ENCODE results near the gene ACACA. TPM values are rescaled to one million over a fixed set of nuclear protein-coding genes. Genes with fewer than 3 reads are reported as not detected.

Gene ACACA
- total RNA-seq, 1 donor from 2014 or later = 110 TPM

DNA sequence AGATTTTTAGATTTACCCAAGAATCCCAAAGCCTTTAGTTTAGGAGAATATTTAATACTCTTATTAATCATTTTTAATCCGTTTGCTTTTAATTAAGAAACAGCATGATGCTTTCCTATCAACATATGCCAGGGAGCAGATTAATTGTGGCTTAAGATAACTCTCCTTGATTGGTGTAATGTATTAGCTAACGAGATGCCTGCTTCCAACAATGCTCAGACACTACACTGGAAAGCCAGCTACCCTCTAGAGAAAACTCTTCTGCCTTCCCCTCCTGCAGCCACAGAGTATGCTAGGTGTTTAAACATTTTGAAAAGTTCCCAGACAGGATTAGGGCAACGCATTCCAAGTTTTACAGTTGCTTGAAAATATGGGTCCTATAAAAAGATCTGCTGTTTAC lies 315.7 kb downstream of the ACACA start:
- intact Hi-C loops (cut with DNase I) = no loop called here
- Histone ChIP-seq H3K9me3 (no peaks in the 10 kb centered on the region), H3K27ac (no peak overlapping the region), H3K4me3 (no peak overlapping the region), H3K36me3 (peaks cover 64% of the 10 kb centered on the region), H3K4me1 (no peaks in the 10 kb centered on the region), H3K27me3 (no peaks in the 10 kb centered on the region)
- ATAC-seq = no peak
- TF ChIP-seq, protein P1, sequence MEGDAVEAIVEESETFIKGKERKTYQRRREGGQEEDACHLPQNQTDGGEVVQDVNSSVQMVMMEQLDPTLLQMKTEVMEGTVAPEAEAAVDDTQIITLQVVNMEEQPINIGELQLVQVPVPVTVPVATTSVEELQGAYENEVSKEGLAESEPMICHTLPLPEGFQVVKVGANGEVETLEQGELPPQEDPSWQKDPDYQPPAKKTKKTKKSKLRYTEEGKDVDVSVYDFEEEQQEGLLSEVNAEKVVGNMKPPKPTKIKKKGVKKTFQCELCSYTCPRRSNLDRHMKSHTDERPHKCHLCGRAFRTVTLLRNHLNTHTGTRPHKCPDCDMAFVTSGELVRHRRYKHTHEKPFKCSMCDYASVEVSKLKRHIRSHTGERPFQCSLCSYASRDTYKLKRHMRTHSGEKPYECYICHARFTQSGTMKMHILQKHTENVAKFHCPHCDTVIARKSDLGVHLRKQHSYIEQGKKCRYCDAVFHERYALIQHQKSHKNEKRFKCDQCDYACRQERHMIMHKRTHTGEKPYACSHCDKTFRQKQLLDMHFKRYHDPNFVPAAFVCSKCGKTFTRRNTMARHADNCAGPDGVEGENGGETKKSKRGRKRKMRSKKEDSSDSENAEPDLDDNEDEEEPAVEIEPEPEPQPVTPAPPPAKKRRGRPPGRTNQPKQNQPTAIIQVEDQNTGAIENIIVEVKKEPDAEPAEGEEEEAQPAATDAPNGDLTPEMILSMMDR (IDR thresholded peaks at IDR 0.05) = no peak
- DNase-seq = no peak

DNA sequence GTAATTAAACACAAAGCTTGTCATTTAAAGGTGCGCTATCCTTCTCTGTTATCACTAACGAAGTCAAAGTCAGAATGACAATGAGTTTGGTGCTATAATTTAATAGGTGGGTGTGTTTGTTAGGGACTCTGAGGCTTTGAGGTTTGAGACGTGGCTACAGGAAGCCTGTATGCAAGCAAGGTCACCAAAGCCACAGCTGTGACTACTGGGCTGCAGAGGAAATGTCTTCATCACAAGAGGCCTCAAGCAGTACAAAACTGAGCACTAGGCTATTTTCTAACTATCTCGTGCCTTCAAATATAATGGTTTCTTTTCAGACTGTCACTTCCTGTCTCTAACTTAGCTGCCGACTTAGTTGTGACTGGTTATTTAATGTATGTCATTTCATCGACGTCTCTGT lies 316.7 kb downstream of the ACACA start:
- ATAC-seq (peak; percentile 68), DNase-seq (no peak)
- no peaks in the 10 kb centered on the region for H3K9me3 ChIP-seq
- peaks cover 59% of the 10 kb centered on the region for H3K36me3 ChIP-seq
- intact Hi-C loops (cut with DNase I) = no loop called here
- H3K27me3 ChIP-seq = no peaks in the 10 kb centered on the region
- TF ChIP-seq, protein P1 (IDR thresholded peaks at IDR 0.05) = no peak
- H3K4me3 ChIP-seq = no peak overlapping the region
- H3K27ac ChIP-seq = peak overlapping the region; percentile 25
- H3K4me1 ChIP-seq = no peaks in the 10 kb centered on the region

DNA sequence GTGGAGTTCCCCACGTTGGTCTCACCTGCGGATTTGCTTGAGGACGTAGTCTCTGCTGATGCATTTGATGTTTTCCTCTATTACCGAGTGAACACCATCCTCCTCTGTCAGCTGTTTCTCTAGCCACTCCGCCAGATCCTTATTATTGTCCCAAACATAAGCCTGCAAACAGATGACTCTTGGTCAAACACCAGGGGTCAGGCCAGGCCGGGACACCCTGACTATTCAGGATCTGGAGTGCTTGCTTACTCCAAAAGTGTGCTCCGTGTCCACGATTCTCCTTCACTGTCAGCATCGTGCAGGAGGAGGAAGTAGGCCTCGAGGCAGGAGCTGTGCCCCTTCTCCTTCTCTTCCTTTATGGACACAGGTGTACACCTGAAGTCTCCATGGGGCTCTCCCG lies 317.7 kb downstream of the ACACA start:
- Histone ChIP-seq H3K4me3 (no peak overlapping the region), H3K27ac (no peak overlapping the region), H3K36me3 (peaks cover 54% of the 10 kb centered on the region), H3K27me3 (no peaks in the 10 kb centered on the region), H3K4me1 (no peaks in the 10 kb centered on the region), H3K9me3 (no peaks in the 10 kb centered on the region)
- no peak for DNase-seq
- TF ChIP-seq, protein P1 (IDR thresholded peaks at IDR 0.05) = no peak
- ATAC-seq = no peak
- intact Hi-C loops (cut with DNase I) = no loop called here

DNA sequence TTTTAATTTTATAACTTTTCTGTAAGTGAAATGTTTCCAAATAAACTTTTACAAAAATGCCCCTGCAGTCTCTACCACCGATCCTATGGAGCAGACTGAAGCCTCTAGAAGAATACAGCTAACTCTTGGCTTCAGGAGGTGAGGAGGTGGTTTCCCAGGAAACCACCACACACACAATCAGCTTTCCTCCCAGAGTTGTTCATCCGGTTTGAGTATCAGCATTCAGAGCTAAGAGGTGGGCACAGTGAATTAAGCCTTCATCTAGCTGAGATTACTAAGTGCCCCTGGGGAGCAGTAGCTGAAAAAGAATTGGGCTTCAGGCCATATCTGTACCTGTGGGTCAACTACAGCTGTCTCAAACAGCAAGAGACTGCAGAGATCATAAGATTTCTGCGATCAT lies 318.2 kb downstream of the ACACA start:
- TF ChIP-seq, protein P1 (IDR thresholded peaks at IDR 0.05) = no peak

DNA sequence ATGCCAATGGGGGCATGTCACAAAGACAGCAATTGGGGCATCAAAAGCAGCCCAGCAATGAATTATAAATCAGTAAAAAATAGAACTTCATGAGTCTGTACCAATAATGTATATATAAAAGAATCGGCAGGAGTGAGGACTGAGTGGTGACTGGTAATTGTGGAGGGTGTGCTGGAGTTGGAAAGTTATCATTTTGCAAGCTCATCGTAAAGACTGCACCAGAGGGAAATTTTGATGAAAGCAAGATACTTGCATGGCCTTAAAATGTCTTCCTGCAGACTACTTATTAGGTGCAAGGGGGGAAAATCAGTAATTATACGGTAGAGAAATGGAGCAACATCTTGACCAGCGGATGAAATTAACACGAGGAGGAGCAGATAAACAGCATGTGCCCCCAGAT lies 319.0 kb downstream of the ACACA start:
- DNase-seq (no peak), ATAC-seq (no peak)
- TF ChIP-seq, protein P1 (IDR thresholded peaks at IDR 0.05) = no peak
- Histone ChIP-seq H3K4me3 (no peak overlapping the region), H3K27me3 (no peaks in the 10 kb centered on the region), H3K36me3 (peaks cover 43% of the 10 kb centered on the region), H3K27ac (no peak overlapping the region), H3K9me3 (no peaks in the 10 kb centered on the region), H3K4me1 (no peaks in the 10 kb centered on the region)
- intact Hi-C loops (cut with DNase I) = no loop called here

More for the DNA sequence above, 318.2 kb downstream of the ACACA start:
- no peaks in the 10 kb centered on the region for H3K27me3 ChIP-seq
- ATAC-seq = no peak
- no peak overlapping the region for H3K27ac ChIP-seq
- H3K4me3 ChIP-seq = no peak overlapping the region
- DNase-seq = no peak
- peaks cover 51% of the 10 kb centered on the region for H3K36me3 ChIP-seq
- no peaks in the 10 kb centered on the region for H3K4me1 ChIP-seq
- H3K9me3 ChIP-seq = no peaks in the 10 kb centered on the region
- intact Hi-C loops (cut with DNase I) = no loop called here

DNA sequence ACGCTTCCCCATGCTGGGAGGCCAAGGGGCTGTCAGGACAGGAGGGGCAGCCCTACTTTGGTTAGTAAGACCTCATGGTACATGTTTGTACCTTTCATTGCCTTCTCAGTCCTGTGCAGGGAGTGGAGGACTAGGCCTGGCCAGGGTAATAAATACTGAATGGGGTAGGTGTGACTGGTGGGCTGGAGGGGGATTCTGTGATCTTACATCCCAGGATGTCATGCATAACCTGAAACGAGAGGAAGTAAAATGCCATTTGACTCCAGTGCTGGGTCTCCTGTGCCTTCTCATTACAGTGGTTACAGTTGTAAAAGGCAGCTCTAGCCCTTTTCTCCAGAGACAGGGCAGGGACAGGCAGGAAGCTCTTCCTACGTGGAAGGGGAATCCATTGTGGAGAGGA lies 319.7 kb downstream of the ACACA start:
- DNase-seq = no peak
- intact Hi-C loops (cut with DNase I) = no loop called here

More for the DNA sequence above, 319.7 kb downstream of the ACACA start:
- Histone ChIP-seq H3K9me3 (no peaks in the 10 kb centered on the region), H3K36me3 (peaks cover 43% of the 10 kb centered on the region), H3K27me3 (no peaks in the 10 kb centered on the region), H3K4me1 (no peaks in the 10 kb centered on the region), H3K27ac (no peak overlapping the region), H3K4me3 (no peak overlapping the region)
- TF ChIP-seq, protein P1 (IDR thresholded peaks at IDR 0.05) = no peak
- no peak for ATAC-seq

Measured in upper lobe of right lung (tissue), 1 donor.